ENCODE data around the gene RER1.

GRCh38 chr1:2445162-2445822, 53.7 kb downstream of the RER1 start:
- TF ChIP-seq GATA3 (IDR thresholded peaks at IDR 0.05; ENCODE audit: low read depth, low read length) (no peak), GATA2 (IDR thresholded peaks at IDR 0.05; ENCODE audit: low read depth, low read length) (no peak)

All from SH-SY5Y (cell line).